IMR-90 (cell line): ENCODE measurements around the gene MAP7. TPM values are rescaled to one million over a fixed set of nuclear protein-coding genes. Genes with fewer than 3 reads are reported as not detected.

Experiments
- ATAC-seq: fragments of 200-7000 bp; cut with Tn5 transposase; 2 replicates; pipeline ENCODE4 v1.9.1; 2020; ENCODE audit warnings: low read depth, mild to moderate bottlenecking, moderate library complexity
- BruUV-seq: library from RNA; stranded (reverse); fragments of 400-500 nt; replicated peaks from 2 replicates; lab custom pipeline; 2021; lab: Mats Ljungman, UMichigan
- CTCF ChIA-PET: fragments of 300-600 bp; formaldehyde crosslinking; extraction: SDS; loops from one replicate; lab custom pipeline; 2021; ENCODE audit warnings: antibody characterized with exemption; lab: Yijun Ruan, JAX
- POLR2A ChIA-PET: fragments of 300-600 bp; sonication (Branson Sonifier 250); formaldehyde crosslinking; loops from one replicate; lab custom pipeline; 2022; ENCODE audit warnings: antibody characterized with exemption; ENCODE audit not compliant: unreplicated experiment; lab: Charles Lee
- DNase-seq: peaks from one replicate; pipeline ENCODE4 v3.0.0; 2013
- H2AFZ ChIP-seq: replicated peaks from 2 replicates; pipeline ENCODE3; 2013; ENCODE audit warnings: low read length, mild to moderate bottlenecking; ENCODE audit not compliant: poor library complexity
- H2AK5ac ChIP-seq: 2 replicates; pipeline ENCODE4 v1.6.1; 2013; ENCODE audit warnings: low read depth, low read length, inconsistent platforms
- H2AK9ac ChIP-seq: replicated peaks from 2 replicates; pipeline ENCODE3; 2013; ENCODE audit warnings: mild to moderate bottlenecking, low read depth, low read length, moderate library complexity; ENCODE audit not compliant: poor library complexity
- H2BK120ac ChIP-seq: 2 replicates; pipeline ENCODE4 v1.6.1; 2013; ENCODE audit warnings: low read depth, low read length, inconsistent platforms
- H2BK15ac ChIP-seq: 3 replicates; pipeline ENCODE4 v1.6.1; 2013; ENCODE audit warnings: low read depth, low read length, inconsistent platforms
- H2BK20ac ChIP-seq: 2 replicates; pipeline ENCODE4 v1.6.1; 2013; ENCODE audit warnings: low read depth, mild to moderate bottlenecking, inconsistent platforms, low read length, moderate library complexity
- H2BK5ac ChIP-seq: 2 replicates; pipeline ENCODE4 v1.6.1; 2013; ENCODE audit warnings: mild to moderate bottlenecking, low read depth, low read length, inconsistent platforms; ENCODE audit not compliant: poor library complexity, severe bottlenecking
- H3K14ac ChIP-seq: replicated peaks from 2 replicates; pipeline ENCODE4 v1.6.1; 2013; ENCODE audit warnings: low read depth, low read length, inconsistent platforms
- H3K18ac ChIP-seq: 2 replicates; pipeline ENCODE4 v1.6.1; 2013; ENCODE audit warnings: low read depth, low read length, control low read depth
- H3K23ac ChIP-seq: 2 replicates; pipeline ENCODE4 v1.6.1; 2013; ENCODE audit warnings: low read depth, low read length, inconsistent platforms
- H3K27ac ChIP-seq: 2 replicates; pipeline ENCODE4 v1.5.1; 2013; ENCODE audit warnings: mild to moderate bottlenecking, control low read depth, low read length; ENCODE audit not compliant: insufficient read depth
- H3K27me3 ChIP-seq: 2 replicates; pipeline ENCODE4 v1.6.1; 2013; ENCODE audit warnings: low read length; ENCODE audit not compliant: control insufficient read depth, insufficient read depth
- H3K36me3 ChIP-seq: 2 replicates; pipeline ENCODE4 v1.6.1; 2013; ENCODE audit warnings: low read length, mixed read lengths; ENCODE audit not compliant: control insufficient read depth, insufficient read depth
- H3K4ac ChIP-seq: 2 replicates; pipeline ENCODE4 v1.6.1; 2013; ENCODE audit warnings: low read depth, low read length, inconsistent platforms
- H3K4me1 ChIP-seq: 2 replicates; pipeline ENCODE4 v1.6.1; 2013; ENCODE audit warnings: low read length, mixed read lengths; ENCODE audit not compliant: control insufficient read depth, insufficient read depth
- H3K4me2 ChIP-seq: 2 replicates; pipeline ENCODE4 v1.6.1; 2013; ENCODE audit warnings: low read depth, mild to moderate bottlenecking, control low read depth, low read length, moderate library complexity
- H3K4me3 ChIP-seq: 2 replicates; pipeline ENCODE4 v1.5.1; 2013; ENCODE audit warnings: low read depth, mild to moderate bottlenecking, control low read depth, low read length, moderate library complexity; ENCODE audit not compliant: insufficient read depth
- H3K56ac ChIP-seq: 2 replicates; pipeline ENCODE4 v1.6.1; 2013; ENCODE audit warnings: low read length, inconsistent platforms; ENCODE audit not compliant: insufficient read depth; ENCODE audit errors: extremely low read depth
- H3K79me1 ChIP-seq, 2 experiments: 2 replicates each; pipeline ENCODE4 v1.6.1; 2013; ENCODE audit warnings: low read length in 2 of 2, inconsistent platforms in 1 of 2, low read depth in 1 of 2
- H3K9ac ChIP-seq: 2 replicates; pipeline ENCODE4 v1.6.1; 2013; ENCODE audit warnings: low read depth, low read length, control low read depth
- H3K9me1 ChIP-seq: 2 replicates; pipeline ENCODE4 v1.6.1; 2013; ENCODE audit warnings: low read length, inconsistent platforms; ENCODE audit not compliant: insufficient read depth
- H3K9me3 ChIP-seq: 2 replicates; pipeline ENCODE4 v1.6.1; 2013; ENCODE audit warnings: low read length; ENCODE audit not compliant: control insufficient read depth, insufficient read depth
- H4K20me1 ChIP-seq: 2 replicates; pipeline ENCODE4 v1.6.1; 2013; ENCODE audit warnings: low read length, inconsistent platforms; ENCODE audit not compliant: insufficient read depth
- H4K5ac ChIP-seq: 2 replicates; pipeline ENCODE4 v1.6.1; 2013; ENCODE audit warnings: mild to moderate bottlenecking, low read depth, low read length, control low read depth
- H4K8ac ChIP-seq, 2 experiments: 2 replicates each; pipeline ENCODE4 v1.6.1; 2013; ENCODE audit warnings: low read depth in 2 of 2, low read length in 2 of 2, control low read depth in 1 of 2, inconsistent platforms in 1 of 2
- H4K91ac ChIP-seq: 2 replicates; pipeline ENCODE4 v1.6.1; 2013; ENCODE audit warnings: low read depth, low read length, inconsistent platforms; ENCODE audit not compliant: insufficient read depth
- FOS ChIP-seq: fragments of 150-350 bp; IDR thresholded peaks from 2 replicates; pipeline ENCODE4 v1.6.1; 2016; ENCODE audit warnings: low read depth, low read length
- WGBS, 2 experiments: methylation state at CpG; one replicate each; pipeline versions ENCODE4 v1.1.5 to v1.1.7; 2013; ENCODE audit warnings: missing lambda C conversion rate in 2 of 2; ENCODE audit not compliant: insufficient read length in 1 of 2; ENCODE audit errors: extremely low coverage in 2 of 2; 5-methylcytosine and 5-hydroxymethylcytosine counted together
- dilution Hi-C: fragments of 300-500 bp; cut with HindIII; formaldehyde crosslinking; loops from one replicate; pipeline ENCODE4 v1.14.3; 2018; ENCODE audit warnings: low sequenced_read_pairs; ENCODE audit not compliant: unreplicated experiment
- in situ Hi-C: fragments of 300-500 bp; cut with MboI; formaldehyde crosslinking; loops from 3 replicates; pipeline ENCODE4 v1.14.3; 2019; ENCODE audit warnings: low sequenced_read_pairs, inconsistent platforms, mixed read lengths
- intact Hi-C: fragments of 100-400 bp; cut with micrococcal nuclease; formaldehyde crosslinking; loops from 2 replicates; pipeline ENCODE4 v1.10.0; 2022
- polyA plus RNA-seq, 3 experiments: library from polyadenylated mRNA; depleted of rRNA; stranded (reverse); fragments of >200 nt; gene quantifications; 2 replicates each; pipeline ENCODE4 v1.2.3, GENCODE V29; 2012; ENCODE audit warnings: low replicate concordance in 1 of 3
- total RNA-seq: library from RNA; depleted of rRNA; stranded (reverse); fragments of >200 nt; gene quantifications from 2 replicates; pipeline ENCODE4 v1.2.3, GENCODE V29; 2012
- TF ChIP-seq, protein P1 (sequence below): fragments of 150-350 bp; IDR thresholded peaks from 2 replicates; pipeline ENCODE4 v1.6.1; 2017; ENCODE audit warnings: mild to moderate bottlenecking, antibody characterized with exemption, low read length, low read depth

Gene MAP7
- total and polyA plus RNA-seq, 2 of the 4 experiments (the other 2 are of a cell fraction), result 0.19 to 0.36 TPM

DNA sequence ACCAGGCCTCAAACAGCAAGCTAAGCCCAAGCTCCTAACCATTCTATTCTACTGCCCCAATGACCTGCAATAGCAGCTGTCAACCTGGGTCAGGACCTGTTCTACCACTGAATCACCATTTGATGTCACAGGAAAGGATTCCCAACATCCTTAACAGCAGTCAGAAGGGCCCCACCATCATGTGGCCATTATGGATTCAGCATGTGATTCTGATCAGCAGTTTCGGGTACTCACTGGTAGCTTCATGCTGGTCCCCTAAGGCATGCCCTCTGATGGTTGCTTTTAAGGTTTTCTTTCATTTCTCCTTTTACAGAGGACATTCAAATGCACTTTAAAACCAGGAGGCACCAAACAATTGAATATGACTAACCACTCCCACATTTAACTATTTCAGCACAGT, 37.3 kb upstream of the MAP7 start:
- H2BK15ac ChIP-seq, result peak overlapping the region; percentile 91; the same call in 2 of the 3 replicates
- no CpG with 5 or more reads among the region's 1 CpG for WGBS, 2 experiments
- no TSS peak for BruUV-seq
- peaks cover 12% of the 10 kb centered on the region for H3K4me1 ChIP-seq
- intact Hi-C loops (loop anchor here (2.0 kb wide), 1 partner anchor 57 kb away; no protein-coding TSS in a partner anchor), dilution Hi-C loops (no loop called here), in situ Hi-C loops (no loop called here)
- H3K4me3 ChIP-seq, result no peak overlapping the region
- no peaks in the 10 kb centered on the region for H3K27me3 ChIP-seq
- H4K91ac ChIP-seq, result peak overlapping the region; percentile 86
- ChIA-PET POLR2A (no interaction called here), CTCF (interaction anchor here (0.6 to 2.0 kb wide), 2 partner anchors 20 to 1455 kb away, joined by 5 to 8 read pairs; no protein-coding TSS in a partner anchor)
- peak overlapping the region; percentile 11 to 69; a peak in 3 of 4 replicates for H4K8ac ChIP-seq
- peak overlapping the region; percentile 35 for H2BK20ac ChIP-seq
- H3K36me3 ChIP-seq, result peaks cover 20% of the 10 kb centered on the region
- H3K23ac ChIP-seq, result peak overlapping the region; percentile 36
- no peak for TF ChIP-seq FOS
- TF ChIP-seq, protein P1, sequence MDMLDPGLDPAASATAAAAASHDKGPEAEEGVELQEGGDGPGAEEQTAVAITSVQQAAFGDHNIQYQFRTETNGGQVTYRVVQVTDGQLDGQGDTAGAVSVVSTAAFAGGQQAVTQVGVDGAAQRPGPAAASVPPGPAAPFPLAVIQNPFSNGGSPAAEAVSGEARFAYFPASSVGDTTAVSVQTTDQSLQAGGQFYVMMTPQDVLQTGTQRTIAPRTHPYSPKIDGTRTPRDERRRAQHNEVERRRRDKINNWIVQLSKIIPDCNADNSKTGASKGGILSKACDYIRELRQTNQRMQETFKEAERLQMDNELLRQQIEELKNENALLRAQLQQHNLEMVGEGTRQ, result peak; percentile 57; the same call in 1 of the 2 replicates
- DNase-seq, result peak; percentile 60
- ATAC-seq, result no peak
- peak overlapping the region; percentile 93 for H2BK120ac ChIP-seq
- peak overlapping the region; percentile 92 for H3K4ac ChIP-seq
- H3K14ac ChIP-seq, result peak overlapping the region; percentile 94
- no peaks in the 10 kb centered on the region for H4K20me1 ChIP-seq
- H3K9ac ChIP-seq, result no peak overlapping the region
- no peak overlapping the region for H2AK9ac ChIP-seq
- peak overlapping the region; percentile 96 for H2AK5ac ChIP-seq
- H3K79me1 ChIP-seq, result peaks cover 0 to 33% of the 10 kb centered on the region in 2 experiments; a peak in 3 of 4 replicates
- peak overlapping the region; percentile 77 for H2BK5ac ChIP-seq
- H3K9me1 ChIP-seq, result peaks cover 12% of the 10 kb centered on the region
- peak overlapping the region; percentile 88 for H3K18ac ChIP-seq
- peak overlapping the region; percentile 0 for H2AFZ ChIP-seq
- H3K56ac ChIP-seq, result 0 out of 2 replicates have a peak overlapping the region, but pooled peaks have one; percentile 46
- peak overlapping the region; percentile 55 for H3K27ac ChIP-seq
- no peak overlapping the region for H3K4me2 ChIP-seq
- no peaks in the 10 kb centered on the region for H3K9me3 ChIP-seq
- peak overlapping the region; percentile 81 for H4K5ac ChIP-seq
